Measurements from ENCODE around the gene FAM83E. TPM values are rescaled to one million over a fixed set of nuclear protein-coding genes. Genes with fewer than 3 reads are reported as not detected.

FAM83E gene
- total RNA-seq, 4 donors from 2014 or later, result 1.8 TPM; not detected in 2

DNA sequence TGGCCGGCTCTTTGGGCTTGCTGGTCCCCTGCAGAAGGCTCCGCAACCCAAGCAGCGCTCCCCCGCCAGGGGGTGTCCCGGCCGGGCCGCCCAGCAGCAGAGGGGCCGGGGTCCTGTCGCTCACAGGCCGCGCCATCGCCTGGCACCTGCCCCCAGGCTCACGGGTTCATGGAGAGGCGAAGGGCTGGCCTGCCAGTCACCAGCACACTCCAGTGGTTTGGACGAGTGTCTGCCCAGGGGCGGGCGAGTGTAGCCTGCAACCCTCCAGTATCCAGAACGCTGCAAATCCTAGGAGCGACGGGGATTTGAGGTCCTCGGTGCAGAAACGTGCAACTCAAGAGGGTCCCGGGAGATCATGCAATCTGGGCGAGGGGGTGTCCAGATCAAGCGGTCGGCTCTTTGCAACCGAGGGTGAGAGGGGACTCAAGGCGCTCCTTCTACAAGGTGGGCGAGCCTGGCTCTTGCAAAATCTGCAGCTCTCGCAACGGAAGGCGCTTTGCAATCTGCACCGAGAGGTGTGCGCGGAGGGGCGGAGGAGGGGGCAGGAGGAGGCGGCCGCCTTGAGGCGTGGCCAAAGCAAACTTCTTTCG, 22.1 kb upstream of the FAM83E start, which contains the start of gene DBP:
Gene DBP, minus strand, starts transcription at position 521 of the 590 bp plus-strand sequence. Its CDS starts 385 bp downstream, at position 136.
- TF ChIP-seq POLR2A (IDR thresholded peaks at IDR 0.05), result peak in 1 of 2 donors; percentile 42
- TF ChIP-seq, protein P1, sequence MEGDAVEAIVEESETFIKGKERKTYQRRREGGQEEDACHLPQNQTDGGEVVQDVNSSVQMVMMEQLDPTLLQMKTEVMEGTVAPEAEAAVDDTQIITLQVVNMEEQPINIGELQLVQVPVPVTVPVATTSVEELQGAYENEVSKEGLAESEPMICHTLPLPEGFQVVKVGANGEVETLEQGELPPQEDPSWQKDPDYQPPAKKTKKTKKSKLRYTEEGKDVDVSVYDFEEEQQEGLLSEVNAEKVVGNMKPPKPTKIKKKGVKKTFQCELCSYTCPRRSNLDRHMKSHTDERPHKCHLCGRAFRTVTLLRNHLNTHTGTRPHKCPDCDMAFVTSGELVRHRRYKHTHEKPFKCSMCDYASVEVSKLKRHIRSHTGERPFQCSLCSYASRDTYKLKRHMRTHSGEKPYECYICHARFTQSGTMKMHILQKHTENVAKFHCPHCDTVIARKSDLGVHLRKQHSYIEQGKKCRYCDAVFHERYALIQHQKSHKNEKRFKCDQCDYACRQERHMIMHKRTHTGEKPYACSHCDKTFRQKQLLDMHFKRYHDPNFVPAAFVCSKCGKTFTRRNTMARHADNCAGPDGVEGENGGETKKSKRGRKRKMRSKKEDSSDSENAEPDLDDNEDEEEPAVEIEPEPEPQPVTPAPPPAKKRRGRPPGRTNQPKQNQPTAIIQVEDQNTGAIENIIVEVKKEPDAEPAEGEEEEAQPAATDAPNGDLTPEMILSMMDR (IDR thresholded peaks at IDR 0.05), result peak in 1 of 4 experiments; percentile 15
- Histone ChIP-seq H3K4me1 (peaks cover 5 to 18% of the 10 kb centered on the region in 2 donors), H3K27me3 (no peaks in the 10 kb centered on the region), H3K27ac (peak within 1 kb of the TSS; percentile 96 to 99), H3K9me3 (no peaks in the 10 kb centered on the region), H3K36me3 (no peaks in the 10 kb centered on the region), H3K4me3 (peak within 1 kb of the TSS; percentile 49 to 54)
- intact Hi-C loops (cut with DNase I; ENCODE audit: low total_unique reads), result no loop called here
- DNase-seq, result no peak

DNA sequence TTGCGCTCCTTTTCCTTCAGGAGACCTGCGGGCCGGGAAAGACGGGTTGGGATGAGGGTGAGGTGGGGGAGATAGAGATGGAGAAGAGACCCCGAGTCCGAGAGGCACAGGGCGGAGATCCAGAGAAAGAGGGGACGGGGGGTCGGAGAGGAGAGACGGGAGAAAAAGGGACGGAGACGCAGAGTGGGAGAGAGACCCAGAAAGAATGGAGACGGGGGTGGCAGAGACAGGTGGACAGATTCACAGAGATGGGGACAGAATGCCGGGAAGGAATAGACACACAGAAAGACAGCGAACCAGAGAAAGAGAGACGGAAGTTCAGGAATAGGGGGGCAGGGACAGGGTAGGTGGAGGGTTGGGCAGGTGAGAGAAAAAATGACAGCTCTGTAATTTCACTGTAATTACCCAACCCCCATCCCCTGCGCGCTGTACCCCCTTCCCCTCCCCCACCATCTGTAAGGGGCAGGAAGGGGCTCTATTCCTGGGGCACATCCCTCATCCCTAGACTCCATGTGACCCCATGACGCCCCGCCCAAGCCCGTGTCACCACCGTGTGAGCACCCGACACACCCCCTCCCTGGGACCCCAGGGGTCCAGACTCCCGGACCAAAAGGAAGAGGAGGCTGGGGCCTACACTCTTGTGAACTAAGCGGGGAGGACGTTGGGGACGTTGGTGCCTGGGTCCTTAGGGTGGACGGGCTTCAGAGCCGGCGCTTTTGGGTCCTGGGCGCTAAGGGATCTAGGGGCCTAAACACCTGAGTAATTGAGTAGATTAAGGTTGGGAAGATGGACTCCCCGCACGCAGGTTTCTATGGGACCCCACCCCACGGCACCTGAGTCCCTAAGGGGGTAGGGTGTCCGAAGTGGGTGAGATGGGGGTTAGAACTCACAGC, 21.3 kb upstream of the FAM83E start:
- Histone ChIP-seq H3K27ac (peak overlapping the region; percentile 96 to 99), H3K36me3 (no peaks in the 10 kb centered on the region), H3K9me3 (no peaks in the 10 kb centered on the region), H3K4me1 (peaks cover 5 to 18% of the 10 kb centered on the region in 2 donors), H3K4me3 (peak overlapping the region; percentile 49 to 54), H3K27me3 (no peaks in the 10 kb centered on the region)
- TF ChIP-seq, protein P1 (IDR thresholded peaks at IDR 0.05), result no peak
- no peak for TF ChIP-seq POLR2A (IDR thresholded peaks at IDR 0.05)
- intact Hi-C loops (cut with DNase I; ENCODE audit: low total_unique reads), result no loop called here
- peak; percentile 66 for DNase-seq

DNA sequence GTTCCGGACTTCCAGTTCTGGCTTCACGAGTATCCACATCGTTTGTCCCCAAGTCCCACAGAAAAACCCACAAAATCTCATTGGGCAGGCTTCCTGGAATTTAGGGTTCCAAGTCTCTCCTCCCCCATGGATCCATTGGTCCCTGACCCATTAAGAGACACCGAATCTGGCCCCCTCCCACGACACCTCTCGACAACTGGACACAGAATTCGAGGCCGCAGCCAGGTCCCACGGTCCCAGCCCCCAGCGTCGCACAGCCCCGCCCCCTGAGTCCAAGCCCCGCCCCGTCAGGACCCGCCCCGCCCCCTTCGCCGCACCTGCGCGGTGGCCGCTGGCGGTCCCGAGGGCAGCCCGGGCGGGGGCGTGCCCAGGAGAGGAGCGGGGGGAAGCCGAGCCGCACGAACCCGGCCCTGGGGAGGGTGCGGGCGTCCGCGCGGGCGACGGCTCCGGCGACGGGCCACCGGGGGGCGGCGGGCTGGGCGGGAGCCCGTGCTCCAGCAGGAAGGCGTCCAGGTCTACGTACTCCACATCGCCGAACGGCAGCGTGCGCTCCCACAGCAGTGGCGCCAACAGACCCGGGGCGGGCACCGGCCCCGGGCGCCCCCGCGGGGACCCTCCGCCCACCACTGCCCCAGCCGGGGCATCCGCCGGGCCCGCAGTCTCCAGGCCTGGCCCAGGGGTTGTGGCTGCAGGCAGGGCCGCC, 20.5 kb upstream of the FAM83E start:
- no peaks in the 10 kb centered on the region for H3K36me3 ChIP-seq
- peaks cover 10 to 18% of the 10 kb centered on the region in 2 donors for H3K4me1 ChIP-seq
- H3K9me3 ChIP-seq, result no peaks in the 10 kb centered on the region
- TF ChIP-seq, protein P1 (IDR thresholded peaks at IDR 0.05), result no peak
- TF ChIP-seq POLR2A (IDR thresholded peaks at IDR 0.05), result peak; percentile 78 to 81
- peak overlapping the region; percentile 49 to 54 for H3K4me3 ChIP-seq
- DNase-seq, result peak; percentile 75 to 80
- H3K27me3 ChIP-seq, result no peaks in the 10 kb centered on the region
- intact Hi-C loops (cut with DNase I; ENCODE audit: low total_unique reads), result no loop called here
- peak overlapping the region; percentile 96 to 99 for H3K27ac ChIP-seq

DNA sequence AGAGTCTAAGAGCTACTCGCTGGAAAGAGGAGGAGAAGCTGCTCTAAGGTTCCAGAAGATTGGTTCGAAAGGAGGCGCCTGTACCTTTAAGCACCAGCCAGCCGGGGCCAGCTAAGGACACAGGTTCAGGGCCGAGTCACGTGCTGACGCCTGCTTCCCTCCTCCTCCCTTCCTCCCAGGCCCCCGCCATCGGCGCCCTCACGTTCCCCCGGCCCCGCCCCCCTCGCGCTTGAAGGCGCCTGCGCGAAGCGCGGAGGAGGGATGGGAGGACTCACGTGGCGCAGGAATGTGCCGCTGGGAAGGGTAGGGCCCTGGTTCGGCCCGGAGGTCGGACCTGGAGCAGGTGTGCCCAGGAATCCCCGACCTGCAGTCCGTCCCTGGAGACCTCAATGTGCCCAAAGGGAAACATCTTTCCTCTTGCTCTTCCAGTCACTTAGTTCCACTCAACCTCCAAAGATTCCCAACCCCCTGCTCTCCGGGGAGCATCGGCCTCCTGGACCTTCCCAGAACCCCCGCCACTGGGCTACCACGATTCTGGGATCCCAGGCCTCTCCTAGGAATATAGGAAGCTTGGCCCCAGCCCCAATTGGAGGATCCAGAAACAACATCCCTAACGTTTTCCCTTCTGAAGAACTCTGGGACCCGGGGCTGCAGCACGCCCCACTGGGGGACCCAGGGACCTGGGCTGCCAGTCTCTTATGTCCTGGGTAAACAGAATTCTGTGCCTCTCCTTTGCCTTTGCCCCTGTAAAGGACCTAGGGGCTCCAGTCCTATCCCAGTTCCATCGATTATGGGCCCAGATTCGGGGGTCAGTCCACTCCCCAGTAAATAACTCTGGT, 19.8 kb upstream of the FAM83E start:
- Histone ChIP-seq H3K9me3 (no peaks in the 10 kb centered on the region), H3K4me1 (peaks cover 18% of the 10 kb centered on the region in 2 donors), H3K4me3 (peak overlapping the region; percentile 23 to 54), H3K27me3 (no peaks in the 10 kb centered on the region), H3K27ac (peak overlapping the region; percentile 96 to 99), H3K36me3 (no peaks in the 10 kb centered on the region)
- peak; percentile 97 to 98 for DNase-seq
- TF ChIP-seq POLR2A (IDR thresholded peaks at IDR 0.05), result peak; percentile 73 to 78
- TF ChIP-seq, protein P1 (IDR thresholded peaks at IDR 0.05), result peak in 1 of 4 experiments; percentile 31
- intact Hi-C loops (cut with DNase I; ENCODE audit: low total_unique reads), result no loop called here
